Measurements from ENCODE around the gene RANBP3. TPM values are rescaled to one million over a fixed set of nuclear protein-coding genes. Genes with fewer than 3 reads are reported as not detected.

Gene RANBP3
- total and polyA plus RNA-seq, 2 of the 8 experiments (the other 6 are each of a cell fraction or from before 2014, with no cell fraction given), result 95.4 to 122 TPM

DNA sequence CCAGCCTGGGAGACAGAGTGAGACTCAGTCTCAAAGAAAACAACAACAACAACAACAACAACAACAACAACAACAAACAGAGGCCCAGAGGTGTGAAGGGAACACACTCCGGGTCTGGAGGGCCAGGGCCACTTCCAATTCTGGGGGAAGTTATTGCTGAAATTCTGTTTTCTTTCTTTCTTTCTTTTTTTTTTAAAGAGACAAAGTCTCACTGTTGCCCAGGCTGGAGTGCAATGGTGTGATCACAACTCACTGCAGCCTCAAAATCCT is 67.4 kb downstream of the RANBP3 start (continued):
- TF ChIP-seq, protein P1, sequence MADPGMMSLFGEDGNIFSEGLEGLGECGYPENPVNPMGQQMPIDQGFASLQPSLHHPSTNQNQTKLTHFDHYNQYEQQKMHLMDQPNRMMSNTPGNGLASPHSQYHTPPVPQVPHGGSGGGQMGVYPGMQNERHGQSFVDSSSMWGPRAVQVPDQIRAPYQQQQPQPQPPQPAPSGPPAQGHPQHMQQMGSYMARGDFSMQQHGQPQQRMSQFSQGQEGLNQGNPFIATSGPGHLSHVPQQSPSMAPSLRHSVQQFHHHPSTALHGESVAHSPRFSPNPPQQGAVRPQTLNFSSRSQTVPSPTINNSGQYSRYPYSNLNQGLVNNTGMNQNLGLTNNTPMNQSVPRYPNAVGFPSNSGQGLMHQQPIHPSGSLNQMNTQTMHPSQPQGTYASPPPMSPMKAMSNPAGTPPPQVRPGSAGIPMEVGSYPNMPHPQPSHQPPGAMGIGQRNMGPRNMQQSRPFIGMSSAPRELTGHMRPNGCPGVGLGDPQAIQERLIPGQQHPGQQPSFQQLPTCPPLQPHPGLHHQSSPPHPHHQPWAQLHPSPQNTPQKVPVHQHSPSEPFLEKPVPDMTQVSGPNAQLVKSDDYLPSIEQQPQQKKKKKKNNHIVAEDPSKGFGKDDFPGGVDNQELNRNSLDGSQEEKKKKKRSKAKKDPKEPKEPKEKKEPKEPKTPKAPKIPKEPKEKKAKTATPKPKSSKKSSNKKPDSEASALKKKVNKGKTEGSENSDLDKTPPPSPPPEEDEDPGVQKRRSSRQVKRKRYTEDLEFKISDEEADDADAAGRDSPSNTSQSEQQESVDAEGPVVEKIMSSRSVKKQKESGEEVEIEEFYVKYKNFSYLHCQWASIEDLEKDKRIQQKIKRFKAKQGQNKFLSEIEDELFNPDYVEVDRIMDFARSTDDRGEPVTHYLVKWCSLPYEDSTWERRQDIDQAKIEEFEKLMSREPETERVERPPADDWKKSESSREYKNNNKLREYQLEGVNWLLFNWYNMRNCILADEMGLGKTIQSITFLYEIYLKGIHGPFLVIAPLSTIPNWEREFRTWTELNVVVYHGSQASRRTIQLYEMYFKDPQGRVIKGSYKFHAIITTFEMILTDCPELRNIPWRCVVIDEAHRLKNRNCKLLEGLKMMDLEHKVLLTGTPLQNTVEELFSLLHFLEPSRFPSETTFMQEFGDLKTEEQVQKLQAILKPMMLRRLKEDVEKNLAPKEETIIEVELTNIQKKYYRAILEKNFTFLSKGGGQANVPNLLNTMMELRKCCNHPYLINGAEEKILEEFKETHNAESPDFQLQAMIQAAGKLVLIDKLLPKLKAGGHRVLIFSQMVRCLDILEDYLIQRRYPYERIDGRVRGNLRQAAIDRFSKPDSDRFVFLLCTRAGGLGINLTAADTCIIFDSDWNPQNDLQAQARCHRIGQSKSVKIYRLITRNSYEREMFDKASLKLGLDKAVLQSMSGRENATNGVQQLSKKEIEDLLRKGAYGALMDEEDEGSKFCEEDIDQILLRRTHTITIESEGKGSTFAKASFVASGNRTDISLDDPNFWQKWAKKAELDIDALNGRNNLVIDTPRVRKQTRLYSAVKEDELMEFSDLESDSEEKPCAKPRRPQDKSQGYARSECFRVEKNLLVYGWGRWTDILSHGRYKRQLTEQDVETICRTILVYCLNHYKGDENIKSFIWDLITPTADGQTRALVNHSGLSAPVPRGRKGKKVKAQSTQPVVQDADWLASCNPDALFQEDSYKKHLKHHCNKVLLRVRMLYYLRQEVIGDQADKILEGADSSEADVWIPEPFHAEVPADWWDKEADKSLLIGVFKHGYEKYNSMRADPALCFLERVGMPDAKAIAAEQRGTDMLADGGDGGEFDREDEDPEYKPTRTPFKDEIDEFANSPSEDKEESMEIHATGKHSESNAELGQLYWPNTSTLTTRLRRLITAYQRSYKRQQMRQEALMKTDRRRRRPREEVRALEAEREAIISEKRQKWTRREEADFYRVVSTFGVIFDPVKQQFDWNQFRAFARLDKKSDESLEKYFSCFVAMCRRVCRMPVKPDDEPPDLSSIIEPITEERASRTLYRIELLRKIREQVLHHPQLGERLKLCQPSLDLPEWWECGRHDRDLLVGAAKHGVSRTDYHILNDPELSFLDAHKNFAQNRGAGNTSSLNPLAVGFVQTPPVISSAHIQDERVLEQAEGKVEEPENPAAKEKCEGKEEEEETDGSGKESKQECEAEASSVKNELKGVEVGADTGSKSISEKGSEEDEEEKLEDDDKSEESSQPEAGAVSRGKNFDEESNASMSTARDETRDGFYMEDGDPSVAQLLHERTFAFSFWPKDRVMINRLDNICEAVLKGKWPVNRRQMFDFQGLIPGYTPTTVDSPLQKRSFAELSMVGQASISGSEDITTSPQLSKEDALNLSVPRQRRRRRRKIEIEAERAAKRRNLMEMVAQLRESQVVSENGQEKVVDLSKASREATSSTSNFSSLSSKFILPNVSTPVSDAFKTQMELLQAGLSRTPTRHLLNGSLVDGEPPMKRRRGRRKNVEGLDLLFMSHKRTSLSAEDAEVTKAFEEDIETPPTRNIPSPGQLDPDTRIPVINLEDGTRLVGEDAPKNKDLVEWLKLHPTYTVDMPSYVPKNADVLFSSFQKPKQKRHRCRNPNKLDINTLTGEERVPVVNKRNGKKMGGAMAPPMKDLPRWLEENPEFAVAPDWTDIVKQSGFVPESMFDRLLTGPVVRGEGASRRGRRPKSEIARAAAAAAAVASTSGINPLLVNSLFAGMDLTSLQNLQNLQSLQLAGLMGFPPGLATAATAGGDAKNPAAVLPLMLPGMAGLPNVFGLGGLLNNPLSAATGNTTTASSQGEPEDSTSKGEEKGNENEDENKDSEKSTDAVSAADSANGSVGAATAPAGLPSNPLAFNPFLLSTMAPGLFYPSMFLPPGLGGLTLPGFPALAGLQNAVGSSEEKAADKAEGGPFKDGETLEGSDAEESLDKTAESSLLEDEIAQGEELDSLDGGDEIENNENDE (IDR thresholded peaks at IDR 0.05; ENCODE audit: insufficient replicate concordance, low read length), result no peak
- TF ChIP-seq NANOG (IDR thresholded peaks at IDR 0.05; ENCODE audit: insufficient read depth, low read depth, low read length, poor library complexity, severe bottlenecking), result no peak
- no peak for TF ChIP-seq ZNF274 (IDR thresholded peaks at IDR 0.05; ENCODE audit: borderline replicate concordance, extremely low read depth, low read length)
- TF ChIP-seq RNF2 (IDR thresholded peaks at IDR 0.05; ENCODE audit: borderline replicate concordance, low read depth, low read length, missing control alignments, poor library complexity, severe bottlenecking), result no peak
- TF ChIP-seq CHD1 (IDR thresholded peaks at IDR 0.05; ENCODE audit: low read depth, low read length), result no peak

All from H1 (cell line).